Fibroblast of peridontal ligament (primary cell): ENCODE measurements around the gene F5.

Experiments used
- DNase-seq: peaks from one replicate; pipeline ENCODE4 v3.0.0-alpha.2; 2010; ENCODE audit errors: extremely low read depth

Gene F5

GRCh38 chr1:169588785-169589485 is 2.7 kb upstream of the F5 start:
- DNase-seq = no peak

GRCh38 chr1:169588112-169588511 is 1.8 kb upstream of the F5 start:
- no peak for DNase-seq

- DNase-seq = no peak
Measured at GRCh38 chr1:169586067-169586394, 250 bp downstream of the F5 start.

DNA sequence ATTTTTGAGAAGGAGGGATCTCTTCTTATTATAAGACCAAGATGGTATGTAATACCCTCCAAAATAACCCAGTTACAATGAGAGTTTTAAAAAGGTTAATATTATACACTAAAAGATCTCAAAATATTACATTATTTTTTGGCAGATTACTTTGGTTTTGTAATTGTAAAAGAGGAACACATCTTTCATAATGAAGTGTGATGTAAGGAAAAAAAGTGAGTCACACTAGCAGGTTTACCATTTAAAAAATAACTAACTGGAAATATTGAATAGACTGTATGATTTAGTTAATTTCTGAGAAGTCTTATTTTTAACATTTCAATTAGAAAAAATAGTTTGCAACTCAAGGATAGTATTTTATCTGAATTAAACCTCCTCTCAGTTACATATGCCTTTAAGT is 1.1 kb downstream of the F5 start:
- no peak for DNase-seq

GRCh38 chr1:169584483-169585144 is 1.7 kb downstream of the F5 start:
- no peak for DNase-seq

DNA sequence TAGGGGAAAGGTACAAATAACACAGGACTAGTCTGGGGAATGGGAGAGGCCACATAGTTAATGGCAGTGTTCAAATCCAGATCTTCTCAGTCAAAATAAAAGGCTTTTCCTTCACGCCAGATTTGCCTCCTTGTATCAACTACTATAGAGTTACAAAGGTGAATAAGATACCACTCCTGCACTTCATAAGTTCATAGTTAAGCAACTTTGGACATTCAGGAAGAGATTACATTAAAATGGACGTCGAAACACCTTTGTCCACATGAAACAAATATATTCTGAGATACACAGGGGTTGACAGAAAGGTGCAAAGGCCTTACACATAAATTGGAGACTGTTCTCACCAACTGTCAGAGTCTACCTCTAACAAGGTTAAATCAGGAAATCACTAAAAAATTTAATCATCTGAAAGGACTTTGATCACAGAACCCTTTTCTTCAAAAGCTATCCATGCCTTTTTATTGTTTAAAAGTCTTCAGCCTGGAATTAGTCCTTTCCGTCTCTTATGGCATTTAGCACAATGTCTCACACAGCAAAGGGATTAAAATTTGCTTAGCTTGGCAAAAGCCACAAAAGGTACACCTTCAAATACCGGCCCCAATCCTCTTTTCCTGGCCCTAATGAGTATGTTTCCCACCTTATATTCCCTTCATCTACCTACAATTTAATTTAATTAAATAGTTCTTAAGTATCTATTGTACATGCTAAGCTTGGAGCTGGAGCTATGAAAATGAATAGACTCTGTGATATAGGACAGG is 8.1 kb downstream of the F5 start:
- DNase-seq = no peak

GRCh38 chr1:169576935-169577331 is 9.3 kb downstream of the F5 start:
- DNase-seq = no peak

DNA sequence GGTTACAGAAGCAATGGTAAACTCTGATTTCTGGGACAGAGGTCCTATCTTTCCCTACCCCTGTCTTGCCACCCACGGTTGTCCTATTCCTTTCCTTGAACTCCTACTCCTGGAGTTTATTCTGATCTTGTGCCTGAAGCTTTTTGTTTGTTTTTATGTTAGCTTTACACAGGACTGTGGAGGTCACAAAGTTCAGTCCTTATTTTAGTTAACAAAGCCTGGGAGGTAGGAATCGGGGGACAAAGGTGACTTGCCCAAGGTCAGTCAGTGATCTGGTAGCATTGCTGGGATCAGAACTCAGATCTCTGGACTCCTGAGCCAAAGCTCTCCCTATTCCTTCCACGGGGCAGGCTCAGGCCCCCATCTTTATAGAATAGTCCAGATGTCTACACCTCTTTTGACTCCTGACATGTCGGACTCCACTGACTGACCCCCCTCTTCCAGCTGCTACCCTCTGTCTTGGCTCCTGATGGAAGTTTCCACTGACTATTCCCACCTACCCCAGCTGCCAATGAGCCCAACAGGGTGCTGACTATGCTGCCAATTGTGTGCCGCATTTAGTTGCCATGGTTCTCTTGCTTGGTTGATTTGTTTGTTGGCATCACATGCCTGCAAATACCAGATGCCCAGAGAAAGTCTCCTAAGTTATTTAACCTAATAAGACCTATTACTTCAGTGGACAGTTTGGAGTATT is 9.9 kb downstream of the F5 start:
- DNase-seq = no peak

DNA sequence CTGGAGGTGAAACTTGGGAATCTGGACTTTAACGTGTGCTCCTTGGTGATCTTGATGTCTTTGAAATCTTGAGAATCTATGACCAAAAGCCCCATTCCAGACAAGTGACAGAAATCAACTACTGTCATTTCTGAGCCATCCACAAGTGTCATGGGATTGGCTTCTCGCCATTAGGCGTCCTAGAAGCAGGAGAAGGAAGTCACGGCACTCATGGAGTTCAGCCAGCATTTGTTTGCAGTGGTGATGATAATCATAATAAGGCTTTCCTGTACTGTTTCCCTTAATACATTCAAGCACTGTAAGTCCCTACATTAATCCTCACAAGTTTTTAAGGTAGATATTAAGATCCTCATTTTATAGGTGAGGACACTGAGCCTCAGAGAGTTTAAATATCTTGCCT is 11.9 kb downstream of the F5 start:
- no peak for DNase-seq

GRCh38 chr1:169572187-169572586 is 14.1 kb downstream of the F5 start:
- DNase-seq = no peak

GRCh38 chr1:169571450-169571849 is 14.8 kb downstream of the F5 start:
- DNase-seq = no peak

- DNase-seq = no peak
Measured at GRCh38 chr1:169570172-169570574, 16.1 kb downstream of the F5 start.

- DNase-seq = no peak
Measured at GRCh38 chr1:169568497-169568896, 17.8 kb downstream of the F5 start.

GRCh38 chr1:169565335-169566271 is 20.7 kb downstream of the F5 start:
- DNase-seq = no peak

DNA sequence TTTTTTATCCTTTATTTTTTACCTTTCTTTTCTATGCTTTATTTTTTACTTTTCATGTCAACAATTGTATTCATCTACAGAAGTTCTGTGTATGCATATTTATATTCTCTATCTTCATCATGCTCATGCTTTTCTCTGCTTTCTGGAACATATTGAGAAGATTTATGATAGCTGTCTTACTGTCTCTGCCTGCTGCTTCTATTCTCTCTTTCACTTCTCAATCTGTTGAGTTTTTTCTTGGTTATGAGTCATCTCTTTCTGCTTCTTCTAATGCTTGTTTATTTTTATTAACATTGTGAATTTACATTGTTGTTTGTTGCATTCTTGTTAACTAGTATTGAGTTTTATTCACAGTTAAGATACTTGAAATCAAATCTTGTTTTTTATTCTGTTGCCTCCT is 22.6 kb downstream of the F5 start:
- no peak for DNase-seq

DNA sequence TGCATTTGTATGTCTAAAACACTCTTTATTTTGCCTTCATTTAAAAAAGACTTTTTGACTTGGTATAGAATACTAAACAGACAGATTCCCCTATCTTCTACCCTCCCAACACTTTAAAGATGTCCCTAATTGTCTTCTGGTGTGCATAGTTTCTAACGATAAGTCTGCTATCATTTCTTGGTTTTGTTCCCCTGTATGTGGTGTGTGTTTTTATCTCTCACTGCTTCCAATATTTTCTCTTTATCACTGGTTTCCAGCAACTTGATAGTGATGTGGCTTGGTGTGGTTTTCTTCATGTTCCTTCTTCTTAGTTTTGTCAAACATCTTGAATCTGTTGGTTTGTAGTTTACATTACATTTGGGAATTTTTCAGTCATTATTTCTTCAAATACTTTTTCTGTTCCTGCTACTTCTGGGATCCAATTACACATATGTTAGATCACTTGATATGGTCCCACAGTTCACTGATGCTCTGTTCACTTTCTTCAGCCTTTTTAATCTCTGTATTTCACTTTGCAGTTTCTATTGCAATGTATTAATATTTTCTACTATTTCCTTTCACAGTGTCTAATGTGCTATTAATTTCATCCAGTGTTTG is 23.2 kb downstream of the F5 start:
- DNase-seq = no peak

- DNase-seq = no peak
Measured at GRCh38 chr1:169561692-169562091, 24.6 kb downstream of the F5 start.

DNA sequence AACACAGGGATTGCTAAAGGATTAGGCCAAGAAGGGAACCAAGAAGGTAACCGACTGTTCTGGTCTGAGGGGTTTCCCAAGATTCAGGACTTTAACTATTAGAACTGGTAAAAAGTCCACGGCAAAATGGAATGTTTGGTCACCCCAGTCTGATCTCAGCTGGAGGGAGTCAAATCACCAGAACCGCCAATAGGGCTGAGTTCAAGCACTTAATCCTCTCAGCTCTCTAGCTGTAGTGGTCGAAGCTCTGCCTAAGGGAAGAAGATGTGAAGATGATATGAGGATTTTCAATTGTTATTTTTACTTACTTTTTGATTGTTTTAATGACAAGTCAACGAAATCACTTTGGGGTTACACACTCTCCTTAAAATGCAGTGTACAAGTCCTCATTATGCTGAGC is 29.1 kb downstream of the F5 start:
- DNase-seq = no peak

DNA sequence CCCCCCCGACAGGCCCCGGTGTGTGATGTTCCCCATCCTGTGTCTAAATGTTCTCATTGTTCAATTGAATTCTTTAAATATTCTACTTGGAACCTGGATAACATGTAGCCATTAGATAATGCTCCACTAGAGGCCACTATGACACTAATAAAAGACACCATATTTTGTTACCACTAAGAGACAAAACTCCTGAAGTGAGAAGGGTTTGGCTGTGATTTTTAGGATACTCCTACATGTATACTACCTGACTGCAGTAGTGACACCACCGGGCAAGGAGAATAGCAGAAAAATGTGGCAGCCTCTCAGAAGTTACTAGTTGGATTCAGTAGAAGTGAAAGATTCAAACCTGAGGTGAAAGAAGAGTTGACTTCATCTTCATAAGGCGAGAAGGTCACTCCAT is 36.0 kb downstream of the F5 start:
- peak; percentile 64 for DNase-seq

- DNase-seq = no peak
Measured at GRCh38 chr1:169548282-169548681, 38.0 kb downstream of the F5 start.
